NB4 (cell line): ENCODE measurements around the gene ZNF425.

Experiments
- DNase-seq: peaks from one replicate; pipeline ENCODE4 v3.0.0; 2010; ENCODE audit warnings: low read depth
- H3K4me3 ChIP-seq: one replicate; pipeline ENCODE4 v1.5.1; 2011; ENCODE audit warnings: mild to moderate bottlenecking, low read depth, low read length, moderate library complexity
- MAX ChIP-seq: IDR thresholded peaks from 2 replicates; pipeline ENCODE4 v1.6.1; 2011; ENCODE audit warnings: low read depth, low read length
- MYC ChIP-seq: IDR thresholded peaks from 2 replicates; pipeline ENCODE4 v1.6.1; 2011; ENCODE audit warnings: low read depth, low read length
- POLR2A ChIP-seq: IDR thresholded peaks from 2 replicates; pipeline ENCODE4 v1.6.1; 2011; ENCODE audit warnings: mild to moderate bottlenecking; ENCODE audit not compliant: insufficient read length; ENCODE audit errors: extremely low read depth
- TF ChIP-seq, protein P1 (sequence below): IDR thresholded peaks from one replicate; pipeline ENCODE4 v1.5.1; 2012; ENCODE audit warnings: low read depth, low read length

The ZNF425 gene

GRCh38 chr7:149166142-149166541 is 40.0 kb upstream of the ZNF425 start:
- DNase-seq: no peak
- H3K4me3 ChIP-seq: no peak overlapping the region
- TF ChIP-seq MYC (no peak), MAX (no peak), POLR2A (no peak)
- TF ChIP-seq, protein P1, sequence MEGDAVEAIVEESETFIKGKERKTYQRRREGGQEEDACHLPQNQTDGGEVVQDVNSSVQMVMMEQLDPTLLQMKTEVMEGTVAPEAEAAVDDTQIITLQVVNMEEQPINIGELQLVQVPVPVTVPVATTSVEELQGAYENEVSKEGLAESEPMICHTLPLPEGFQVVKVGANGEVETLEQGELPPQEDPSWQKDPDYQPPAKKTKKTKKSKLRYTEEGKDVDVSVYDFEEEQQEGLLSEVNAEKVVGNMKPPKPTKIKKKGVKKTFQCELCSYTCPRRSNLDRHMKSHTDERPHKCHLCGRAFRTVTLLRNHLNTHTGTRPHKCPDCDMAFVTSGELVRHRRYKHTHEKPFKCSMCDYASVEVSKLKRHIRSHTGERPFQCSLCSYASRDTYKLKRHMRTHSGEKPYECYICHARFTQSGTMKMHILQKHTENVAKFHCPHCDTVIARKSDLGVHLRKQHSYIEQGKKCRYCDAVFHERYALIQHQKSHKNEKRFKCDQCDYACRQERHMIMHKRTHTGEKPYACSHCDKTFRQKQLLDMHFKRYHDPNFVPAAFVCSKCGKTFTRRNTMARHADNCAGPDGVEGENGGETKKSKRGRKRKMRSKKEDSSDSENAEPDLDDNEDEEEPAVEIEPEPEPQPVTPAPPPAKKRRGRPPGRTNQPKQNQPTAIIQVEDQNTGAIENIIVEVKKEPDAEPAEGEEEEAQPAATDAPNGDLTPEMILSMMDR: no peak

DNA sequence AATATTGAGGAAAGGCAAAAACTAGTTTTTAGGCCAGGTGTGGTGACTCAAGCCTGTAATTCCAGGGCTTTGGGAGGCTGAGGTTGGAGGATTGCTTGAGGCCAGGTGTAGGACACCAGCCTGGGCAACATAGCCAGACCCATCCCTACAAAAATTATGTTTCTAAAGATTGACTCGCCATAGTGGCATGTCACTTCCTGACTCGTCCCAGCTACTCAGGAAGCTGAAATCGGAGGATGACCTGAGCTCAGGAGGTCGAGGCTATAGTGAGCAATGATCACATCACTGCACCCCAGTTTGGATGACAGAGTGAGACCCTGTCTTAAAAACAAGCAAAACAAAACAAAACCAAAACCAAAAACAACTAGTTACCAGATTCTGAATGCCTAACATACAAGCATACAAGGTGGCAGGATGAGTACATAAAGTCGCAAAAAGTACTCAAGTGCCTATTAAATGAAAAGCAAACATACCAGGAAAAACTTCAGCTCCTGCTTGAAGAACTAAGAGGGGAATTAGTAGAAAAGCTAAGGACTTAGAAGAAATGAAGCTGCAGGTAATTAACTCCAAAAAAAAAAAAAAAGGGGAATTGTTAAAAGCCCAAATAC is 35.2 kb upstream of the ZNF425 start:
- DNase-seq: no peak
- TF ChIP-seq POLR2A (no peak), MYC (no peak), MAX (no peak)
- TF ChIP-seq, protein P1: no peak
- no peak overlapping the region for H3K4me3 ChIP-seq

DNA sequence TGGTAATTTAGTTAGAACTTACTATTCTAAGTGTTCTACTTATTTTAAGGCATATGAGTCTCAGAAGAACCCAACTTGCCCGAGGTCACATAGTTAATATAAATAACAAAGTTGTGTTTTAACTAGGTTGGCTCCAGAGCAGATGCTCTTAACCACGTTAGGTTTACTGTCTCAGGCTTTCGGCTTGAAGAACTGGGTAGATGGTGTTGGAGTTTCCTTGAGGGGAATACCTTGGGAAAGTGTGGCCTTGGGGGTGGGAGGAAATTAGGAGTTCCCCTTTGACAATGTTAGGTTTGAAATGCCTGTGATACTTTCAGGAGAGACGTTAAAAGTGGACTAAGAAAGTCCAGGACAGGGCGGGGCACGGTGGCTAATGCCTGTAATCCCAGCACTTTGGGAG is 30.8 kb upstream of the ZNF425 start:
- no peak overlapping the region for H3K4me3 ChIP-seq
- no peak for DNase-seq
- TF ChIP-seq POLR2A (no peak), MAX (no peak), MYC (no peak)
- TF ChIP-seq, protein P1: no peak

GRCh38 chr7:149154056-149154455 is 27.9 kb upstream of the ZNF425 start:
- H3K4me3 ChIP-seq: no peak overlapping the region
- no peak for DNase-seq
- TF ChIP-seq MYC (no peak), MAX (no peak), POLR2A (no peak)
- TF ChIP-seq, protein P1: no peak

DNA sequence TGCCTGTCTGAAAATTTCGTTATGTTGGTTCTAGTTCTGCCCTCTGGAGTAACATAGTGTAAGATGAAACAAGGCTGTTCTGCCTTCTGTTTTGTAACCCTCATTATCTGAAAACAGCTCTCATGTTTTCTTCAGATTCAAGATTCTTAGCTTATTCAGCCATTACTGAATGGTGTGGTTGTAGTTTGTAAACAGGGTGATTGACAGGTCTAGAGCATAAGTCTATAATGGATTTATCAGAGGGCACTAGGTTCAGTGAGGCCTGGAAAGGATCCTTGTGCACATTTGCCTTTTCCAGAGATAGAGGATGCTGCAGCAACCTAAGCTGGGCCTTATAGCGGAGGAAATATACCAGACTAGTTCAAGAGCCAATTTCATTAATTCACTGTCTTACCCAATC is 27.2 kb upstream of the ZNF425 start:
- no peak overlapping the region for H3K4me3 ChIP-seq
- DNase-seq: no peak
- no peak for TF ChIP-seq POLR2A
- TF ChIP-seq MAX: no peak
- TF ChIP-seq, protein P1: no peak
- TF ChIP-seq MYC: no peak

GRCh38 chr7:149150981-149151380 is 24.9 kb upstream of the ZNF425 start:
- no peak for DNase-seq
- no peak overlapping the region for H3K4me3 ChIP-seq
- TF ChIP-seq, protein P1: no peak
- TF ChIP-seq MAX (no peak), MYC (no peak), POLR2A (no peak)
